GM23248 (cell line): Measurements from ENCODE around the gene DCDC2B. TPM values are rescaled to one million over a fixed set of nuclear protein-coding genes. Genes with fewer than 3 reads are reported as not detected.
"Not testable (repeated sequence)": the region's sequence is repeated elsewhere in the genome, so short reads cannot be mapped to it uniquely, and the experiment has no call there.

Source experiments
- DNase-seq: peaks from one replicate; pipeline ENCODE4 v3.0.0-alpha.2; 2015
- H2AFZ ChIP-seq: fragments of 200-600 bp; sonication (generic); 2 replicates; pipeline ENCODE4 v1.6.1; 2016; ENCODE audit warnings: antibody characterized with exemption
- H3F3A ChIP-seq: fragments of 200-600 bp; sonication (generic); 2 replicates; pipeline ENCODE4 v1.6.1; 2016; ENCODE audit warnings: mild to moderate bottlenecking, antibody characterized with exemption, mixed run types; ENCODE audit not compliant: insufficient read depth
- H3K27ac ChIP-seq: fragments of 200-600 bp; sonication (generic); 2 replicates; pipeline ENCODE4 v1.5.1; 2016; ENCODE audit warnings: mild to moderate bottlenecking
- H3K27me3 ChIP-seq: fragments of 200-600 bp; sonication (generic); replicated peaks from 2 replicates; pipeline ENCODE4 v1.6.1; 2016; ENCODE audit warnings: mild to moderate bottlenecking; ENCODE audit not compliant: insufficient read depth
- H3K36me3 ChIP-seq: fragments of 200-600 bp; sonication (generic); 2 replicates; pipeline ENCODE4 v1.6.1; 2016; ENCODE audit warnings: low read depth, mild to moderate bottlenecking
- H3K4me1 ChIP-seq: fragments of 200-600 bp; sonication (generic); 2 replicates; pipeline ENCODE4 v1.6.1; 2016; ENCODE audit warnings: mild to moderate bottlenecking; ENCODE audit not compliant: insufficient read depth
- H3K4me2 ChIP-seq: fragments of 200-600 bp; sonication (generic); one replicate; pipeline ENCODE4 v1.6.1; 2016; ENCODE audit warnings: mild to moderate bottlenecking; ENCODE audit not compliant: unreplicated experiment
- H3K4me3 ChIP-seq: fragments of 200-600 bp; sonication (generic); 2 replicates; pipeline ENCODE4 v1.5.1; 2016; ENCODE audit warnings: mild to moderate bottlenecking
- H3K79me2 ChIP-seq: fragments of 200-600 bp; sonication (generic); 2 replicates; pipeline ENCODE4 v1.6.1; 2016; ENCODE audit warnings: mild to moderate bottlenecking; ENCODE audit not compliant: insufficient read depth
- H3K9ac ChIP-seq: fragments of 200-600 bp; sonication (generic); 2 replicates; pipeline ENCODE4 v1.6.1; 2016; ENCODE audit warnings: mild to moderate bottlenecking
- H3K9me2 ChIP-seq: fragments of 200-600 bp; sonication (generic); 2 replicates; pipeline ENCODE4 v1.6.1; 2016; ENCODE audit warnings: mixed run types, mild to moderate bottlenecking, moderate library complexity; ENCODE audit not compliant: insufficient read depth
- H3K9me3 ChIP-seq: fragments of 200-600 bp; sonication (generic); one replicate; pipeline ENCODE4 v1.6.1; 2017; ENCODE audit warnings: low read depth
- H4K20me1 ChIP-seq: fragments of 200-600 bp; sonication (generic); 2 replicates; pipeline ENCODE4 v1.6.0; 2016; ENCODE audit not compliant: insufficient read depth
- EZH2 ChIP-seq: fragments of 200-600 bp; sonication (generic); IDR thresholded peaks from 2 replicates; pipeline ENCODE4 v1.6.1; 2018; ENCODE audit warnings: antibody characterized with exemption, mild to moderate bottlenecking; ENCODE audit not compliant: insufficient read depth, poor library complexity, severe bottlenecking
- EZH2phosphoT487 ChIP-seq: fragments of 200-600 bp; sonication (generic); IDR thresholded peaks from 2 replicates; pipeline ENCODE4 v1.6.1; 2018; ENCODE audit warnings: antibody characterized with exemption, moderate library complexity, mild to moderate bottlenecking, low read depth; ENCODE audit not compliant: insufficient read depth
- WGBS, 2 experiments: methylation state at CpG; one replicate each; pipeline ENCODE4 v1.1.6; 2015 to 2017; ENCODE audit warnings: low lambda C conversion rate in 2 of 2, low coverage in 1 of 2; ENCODE audit errors: missing lambda C conversion rate in 2 of 2; 5-methylcytosine and 5-hydroxymethylcytosine counted together
- in situ Hi-C: fragments of 300-500 bp; cut with MboI; formaldehyde crosslinking; loops from 2 replicates; pipeline ENCODE4 v1.15.0; 2020
- polyA plus RNA-seq: library from polyadenylated mRNA; unstranded; fragments of >200 nt; fragmentation: Nextera tagmentation; extraction: Ambion mirVana; gene quantifications from 2 replicates; pipeline ENCODE4 v1.2.1, GENCODE V29; 2016
- total RNA-seq: library from RNA; depleted of rRNA; stranded (reverse); fragments of >200 nt; shearing (Covaris generic); gene quantifications from 2 replicates; pipeline ENCODE4 v1.2.3, GENCODE V29; 2014

DCDC2B gene
- total and polyA plus RNA-seq, 2 experiments from 2014 or later, result 0.21 TPM; not detected in 1

DNA sequence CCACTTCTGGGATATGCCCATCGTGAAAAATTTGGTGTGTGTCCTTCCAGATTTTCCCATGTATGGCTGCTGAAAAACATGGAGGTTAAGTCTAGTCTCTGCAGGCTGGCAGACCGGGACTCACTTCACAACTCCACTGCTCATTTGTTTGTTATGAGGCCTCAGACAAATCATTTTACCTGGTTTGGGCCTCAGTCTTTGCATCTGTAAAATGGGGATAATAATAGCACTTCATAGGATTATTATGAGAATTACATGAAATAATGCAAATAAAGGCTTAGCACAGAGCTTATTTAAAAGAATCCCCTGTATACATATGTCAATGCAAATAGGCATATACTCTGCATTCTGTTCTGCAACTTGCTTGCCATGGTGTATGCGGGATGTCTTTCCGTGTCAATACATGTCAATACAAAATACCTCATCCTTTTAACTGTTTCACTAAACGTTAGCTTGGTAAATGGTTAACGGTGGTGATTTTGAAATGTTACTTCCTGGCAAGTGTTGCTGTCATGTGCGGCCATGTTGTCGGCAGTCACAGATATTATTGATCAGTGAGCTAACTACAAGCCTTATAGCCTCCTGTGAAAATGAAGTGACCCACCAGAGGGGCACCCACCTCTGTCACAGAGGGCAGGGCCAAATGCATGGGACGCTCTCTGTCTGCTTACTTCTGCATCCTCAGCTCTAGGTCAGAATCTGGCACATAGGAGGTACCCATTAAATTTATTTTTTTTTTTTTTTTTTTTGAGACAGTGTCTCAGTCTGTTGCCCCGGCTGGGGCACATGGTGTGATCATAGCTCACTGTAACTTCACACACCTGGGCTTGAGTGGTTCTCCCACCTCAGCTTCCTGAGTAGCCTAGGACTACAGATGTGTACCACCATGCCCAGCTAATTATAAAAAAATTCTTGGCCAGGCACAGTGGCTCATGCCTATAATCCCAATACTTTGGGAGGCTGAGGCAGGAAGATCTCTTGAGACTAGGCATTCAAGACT, 46.5 kb downstream of the DCDC2B start:
- Histone ChIP-seq H3K4me2 (no peak overlapping the region), H3K4me1 (no peaks in the 10 kb centered on the region), H3K27me3 (no peaks in the 10 kb centered on the region), H3K9me2 (no peaks in the 10 kb centered on the region), H3K9me3 (no peaks in the 10 kb centered on the region), H3K36me3 (no peaks in the 10 kb centered on the region), H3K27ac (no peak overlapping the region), H3K9ac (no peak overlapping the region), H3K4me3 (no peak overlapping the region), H2AFZ (no peak overlapping the region), H4K20me1 (no peaks in the 10 kb centered on the region), H3F3A (no peaks in the 10 kb centered on the region), H3K79me2 (no peaks in the 10 kb centered on the region)
- DNase-seq, result no peak
- 67 to 69% methylated on average over 10 of the region's 10 CpGs for WGBS, 2 experiments
- no peak for TF ChIP-seq EZH2phosphoT487
- no peak for TF ChIP-seq EZH2
- in situ Hi-C loops, result no loop called here

DNA sequence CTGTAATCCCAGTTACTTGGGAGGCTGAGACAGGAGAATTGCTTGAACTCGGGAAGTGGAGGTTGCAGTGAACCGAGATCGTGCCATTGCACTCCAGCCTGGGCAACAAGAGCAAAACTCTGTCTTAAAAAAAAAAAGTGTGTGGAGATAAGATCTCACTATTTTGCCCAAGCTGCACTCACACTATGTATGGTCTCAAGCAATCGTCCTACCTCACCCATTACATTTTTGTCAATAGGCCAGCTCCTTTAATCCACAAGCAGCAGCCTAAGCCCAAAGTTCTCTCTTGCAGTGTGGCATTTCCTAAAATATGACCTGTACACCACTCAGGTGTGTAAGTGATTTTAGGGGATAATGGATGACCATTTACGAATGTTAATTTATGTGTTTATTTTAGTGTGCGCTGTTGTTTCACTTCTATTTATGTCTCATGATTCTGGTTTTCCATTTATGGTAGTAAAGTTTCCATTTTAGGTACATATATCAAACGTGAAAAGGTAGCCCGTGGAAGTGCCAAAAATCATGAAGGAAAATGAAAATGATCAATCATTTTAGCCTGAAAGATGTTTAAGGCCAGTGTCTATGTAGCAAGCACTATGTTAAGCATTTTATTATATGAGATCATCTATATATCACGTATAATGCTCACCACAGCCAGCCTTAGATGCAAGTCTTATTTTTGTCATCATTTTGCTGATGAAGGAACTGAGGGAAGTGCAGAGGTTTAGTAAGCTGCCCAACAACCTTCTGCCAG, 47.8 kb downstream of the DCDC2B start:
- Histone ChIP-seq H3K9me2 (no peaks in the 10 kb centered on the region), H3K4me3 (no peak overlapping the region), H3K27me3 (no peaks in the 10 kb centered on the region), H3F3A (no peaks in the 10 kb centered on the region), H3K27ac (no peak overlapping the region), H3K4me2 (no peak overlapping the region), H4K20me1 (no peaks in the 10 kb centered on the region), H2AFZ (no peak overlapping the region), H3K36me3 (no peaks in the 10 kb centered on the region), H3K9ac (no peak overlapping the region), H3K4me1 (no peaks in the 10 kb centered on the region), H3K9me3 (no peaks in the 10 kb centered on the region), H3K79me2 (no peaks in the 10 kb centered on the region)
- in situ Hi-C loops, result no loop called here
- DNase-seq, result no peak
- WGBS, 2 experiments, result 66 to 67% methylated on average over 9 of the region's 9 CpGs
- TF ChIP-seq EZH2, result no peak

DNA sequence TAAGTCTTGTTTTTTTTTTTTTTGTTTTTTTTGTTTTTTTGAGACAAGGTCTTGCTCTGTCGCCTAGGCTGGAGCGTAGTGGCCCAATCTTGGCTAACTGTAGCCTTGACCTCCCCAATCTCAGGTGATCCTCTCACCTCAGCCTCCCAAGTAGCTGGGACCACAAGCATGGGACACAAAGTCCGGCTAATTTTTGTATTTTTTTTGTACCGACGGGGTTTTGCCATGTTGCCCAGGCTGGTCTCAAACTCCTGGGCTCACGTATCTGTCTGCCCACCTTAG, 48.3 kb downstream of the DCDC2B start:
- 84 to 88% methylated on average over 6 of the region's 6 CpGs for WGBS, 2 experiments
- H3K9ac ChIP-seq, result no peak overlapping the region
- in situ Hi-C loops, result no loop called here
- no peaks in the 10 kb centered on the region for H4K20me1 ChIP-seq
- no peak for DNase-seq
- no peak overlapping the region for H3K4me3 ChIP-seq
- no peaks in the 10 kb centered on the region for H3K36me3 ChIP-seq
- H3K4me2 ChIP-seq, result no peak overlapping the region
- no peaks in the 10 kb centered on the region for H3F3A ChIP-seq
- no peaks in the 10 kb centered on the region for H3K9me2 ChIP-seq
- H3K27ac ChIP-seq, result no peak overlapping the region
- no peaks in the 10 kb centered on the region for H3K79me2 ChIP-seq
- no peak overlapping the region for H2AFZ ChIP-seq
- no peaks in the 10 kb centered on the region for H3K4me1 ChIP-seq
- H3K9me3 ChIP-seq, result no peaks in the 10 kb centered on the region
- no peaks in the 10 kb centered on the region for H3K27me3 ChIP-seq
- TF ChIP-seq EZH2phosphoT487 (no peak), EZH2 (no peak)

DNA sequence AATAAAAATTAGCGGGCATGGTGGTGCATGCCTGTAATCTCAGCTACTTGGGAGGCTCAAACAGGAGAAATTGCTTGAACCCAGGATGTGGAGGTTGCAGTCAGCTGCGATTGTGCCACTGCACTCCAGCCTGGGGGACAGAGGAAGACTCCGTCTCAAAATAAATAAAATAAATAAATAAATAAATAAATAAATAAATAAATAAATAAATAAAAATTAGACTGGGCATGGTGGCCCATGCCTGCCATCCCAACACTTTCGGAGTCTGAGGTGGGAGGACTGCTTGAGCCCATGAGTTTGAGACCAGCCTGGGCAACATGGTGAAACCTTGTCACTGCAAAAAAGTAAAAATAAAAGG, 54.3 kb downstream of the DCDC2B start:
- H3K27me3 ChIP-seq, H3K9me3 ChIP-seq, H3K4me1 ChIP-seq, H3K36me3 ChIP-seq, in situ Hi-C loops, H3K4me3 ChIP-seq, H3K27ac ChIP-seq, H3F3A ChIP-seq, DNase-seq, H3K4me2 ChIP-seq, H3K9me2 ChIP-seq, H2AFZ ChIP-seq, H4K20me1 ChIP-seq, H3K79me2 ChIP-seq, H3K9ac ChIP-seq: not testable (repeated sequence)
- WGBS, 2 experiments, result 96 to 97% methylated on average over 4 of the region's 4 CpGs
